GM23338 (cell line): Measurements from ENCODE around the gene TMEM167B. TPM values are rescaled to one million over a fixed set of nuclear protein-coding genes. Genes with fewer than 3 reads are reported as not detected.

Experiments used
- ATAC-seq: fragments of 200-7000 bp; cut with Tn5 transposase; 3 replicates; pipeline ENCODE4 v1.9.1; 2020
- DNase-seq: peaks from one replicate; pipeline ENCODE4 v3.0.0-alpha.2; 2015; ENCODE audit warnings: low spot score
- H2AFZ ChIP-seq: fragments of 200-600 bp; sonication (generic); 2 replicates; pipeline ENCODE4 v1.8.0; 2016; ENCODE audit warnings: antibody characterized with exemption, mild to moderate bottlenecking, moderate library complexity
- H3F3A ChIP-seq: fragments of 200-600 bp; sonication (generic); replicated peaks from 2 replicates; pipeline ENCODE4 v1.8.0; 2017; ENCODE audit warnings: antibody characterized with exemption, mixed run types, low read depth
- H3K27ac ChIP-seq: fragments of 200-600 bp; sonication (generic); 2 replicates; pipeline ENCODE4 v1.6.1; 2016; ENCODE audit warnings: low read depth
- H3K27me3 ChIP-seq: fragments of 200-600 bp; sonication (generic); 2 replicates; pipeline ENCODE4 v1.8.0; 2016; ENCODE audit warnings: mild to moderate bottlenecking, mixed run types, moderate library complexity; ENCODE audit not compliant: insufficient read depth
- H3K36me3 ChIP-seq: fragments of 200-600 bp; sonication (generic); 2 replicates; pipeline ENCODE4 v1.8.0; 2016; ENCODE audit warnings: mild to moderate bottlenecking; ENCODE audit not compliant: insufficient read depth
- H3K4me1 ChIP-seq: fragments of 200-600 bp; sonication (generic); 2 replicates; pipeline ENCODE4 v1.8.0; 2016; ENCODE audit warnings: mild to moderate bottlenecking, moderate library complexity; ENCODE audit not compliant: insufficient read depth
- H3K4me2 ChIP-seq: fragments of 200-600 bp; sonication (generic); 2 replicates; pipeline ENCODE4 v1.7.1; 2017; ENCODE audit warnings: mixed run types
- H3K4me3 ChIP-seq: fragments of 200-600 bp; sonication (generic); 2 replicates; pipeline ENCODE4 v1.6.1; 2016; ENCODE audit warnings: mixed run types
- H3K79me2 ChIP-seq: fragments of 200-600 bp; sonication (generic); replicated peaks from 2 replicates; pipeline ENCODE4 v1.8.0; 2017; ENCODE audit warnings: mild to moderate bottlenecking; ENCODE audit not compliant: insufficient read depth
- H3K9me2 ChIP-seq: fragments of 200-600 bp; sonication (generic); 2 replicates; pipeline ENCODE4 v1.8.0; 2017; ENCODE audit not compliant: insufficient read depth
- H4K20me1 ChIP-seq: fragments of 200-600 bp; sonication (generic); replicated peaks from 2 replicates; pipeline ENCODE4 v1.8.0; 2017; ENCODE audit warnings: mild to moderate bottlenecking; ENCODE audit not compliant: insufficient read depth
- H3K27ac Mint-ChIP-seq: 2 replicates; pipeline ENCODE4 v1.8.0; 2020; ENCODE audit warnings: inconsistent platforms, mild to moderate bottlenecking, moderate library complexity, mixed read lengths
- H3K27me3 Mint-ChIP-seq: 3 replicates; pipeline ENCODE4 v1.8.0; 2022; ENCODE audit warnings: low read depth, mild to moderate bottlenecking, moderate library complexity, mixed read lengths, inconsistent platforms; ENCODE audit not compliant: insufficient read depth, poor library complexity
- H3K36me3 Mint-ChIP-seq: 3 replicates; pipeline ENCODE4 v1.8.0; 2021; ENCODE audit warnings: low read depth, mild to moderate bottlenecking, inconsistent platforms, moderate library complexity, mixed read lengths
- H3K4me1 Mint-ChIP-seq: 3 replicates; pipeline ENCODE4 v1.8.0; 2020; ENCODE audit warnings: mild to moderate bottlenecking, inconsistent platforms, mixed read lengths
- H3K4me3 Mint-ChIP-seq: 3 replicates; pipeline ENCODE4 v1.8.0; 2021; ENCODE audit warnings: moderate library complexity, mild to moderate bottlenecking, inconsistent platforms, mixed read lengths
- H3K9me3 Mint-ChIP-seq: 3 replicates; pipeline ENCODE4 v1.8.0; 2020; ENCODE audit warnings: moderate library complexity, mild to moderate bottlenecking, inconsistent platforms, mixed read lengths
- CTCF ChIP-seq, 2 experiments: fragments of 200-600 bp in 1 of 2; sonication (generic) in 1 of 2; conservative IDR thresholded peaks; 2 replicates each; pipeline versions ENCODE4 v1.5.1 to v1.6.1; 2016 to 2017; ENCODE audit warnings: antibody characterized with exemption in 2 of 2, low read depth in 2 of 2, mild to moderate bottlenecking in 2 of 2, moderate library complexity in 1 of 2
- ETS1 ChIP-seq: IDR thresholded peaks from 2 replicates; pipeline ENCODE4 v1.6.1; 2016; ENCODE audit warnings: antibody characterized with exemption
- EZH2 ChIP-seq: fragments of 200-600 bp; sonication (generic); IDR thresholded peaks from one replicate; pipeline ENCODE4 v1.8.0; 2017; ENCODE audit warnings: antibody characterized with exemption, mild to moderate bottlenecking, low read depth; ENCODE audit not compliant: unreplicated experiment
- JUNB ChIP-seq: IDR thresholded peaks from one replicate; pipeline ENCODE4 v1.6.1; 2016; ENCODE audit warnings: antibody characterized with exemption; ENCODE audit not compliant: unreplicated experiment
- NANOG ChIP-seq: IDR thresholded peaks from 2 replicates; pipeline ENCODE4 v1.6.1; 2016; ENCODE audit warnings: antibody characterized with exemption, borderline replicate concordance
- REST ChIP-seq: IDR thresholded peaks from one replicate; pipeline ENCODE4 v1.6.1; 2018; ENCODE audit warnings: antibody characterized with exemption; ENCODE audit not compliant: unreplicated experiment
- ZNF114 ChIP-seq: fragments of 250-450 bp; sonication (Bioruptor Pico); IDR thresholded peaks from 2 replicates; pipeline ENCODE4 v1.5.0; 2020; ENCODE audit warnings: mild to moderate bottlenecking, moderate library complexity
- ZNF331 ChIP-seq: fragments of 250-450 bp; sonication (Bioruptor Pico); IDR thresholded peaks from 2 replicates; pipeline ENCODE4 v1.5.0; 2020; ENCODE audit warnings: low read depth, mild to moderate bottlenecking, moderate library complexity
- polyA plus RNA-seq: library from polyadenylated mRNA; unstranded; fragments of >200 nt; fragmentation: Nextera tagmentation; extraction: Ambion mirVana; gene quantifications from 2 replicates; pipeline ENCODE4 v1.2.1, GENCODE V29; 2016
- total RNA-seq: library from RNA; depleted of rRNA; stranded (reverse); fragments of >200 nt; shearing (Covaris generic); gene quantifications from 2 replicates; pipeline ENCODE4 v1.2.3, GENCODE V29; 2014

TMEM167B gene
- total and polyA plus RNA-seq, 2 experiments from 2014 or later = 9.8 to 10.7 TPM

GRCh38 chr1:109061183-109061582 lies 29.4 kb upstream of the TMEM167B start:
- H3K27ac ChIP-seq = no peak overlapping the region; the same call in 1 of the 2 replicates
- H3K4me2 ChIP-seq = no peak overlapping the region
- no peaks in the 10 kb centered on the region for H3K9me2 ChIP-seq
- peaks cover 20% of the 10 kb centered on the region for H3K36me3 ChIP-seq
- no peak overlapping the region for H3K4me3 Mint-ChIP-seq
- TF ChIP-seq REST (no peak), NANOG (no peak), CTCF (conservative IDR thresholded peaks at IDR 0.05; ENCODE audit: low read depth in 2 of 2) (no peak), JUNB (no peak), EZH2 (no peak), ZNF114 (no peak), ZNF331 (CRISPR knock-in tag) (no peak)
- H3K27ac Mint-ChIP-seq = no peak overlapping the region
- no peak overlapping the region for H3K4me3 ChIP-seq
- no peak overlapping the region for H2AFZ ChIP-seq
- no peak for DNase-seq
- no peaks in the 10 kb centered on the region for H3K4me1 Mint-ChIP-seq
- no peaks in the 10 kb centered on the region for H3K4me1 ChIP-seq
- H3K79me2 ChIP-seq = no peaks in the 10 kb centered on the region
- no peaks in the 10 kb centered on the region for H3K9me3 Mint-ChIP-seq
- peaks cover 29% of the 10 kb centered on the region for H3K36me3 Mint-ChIP-seq
- ATAC-seq = no peak
- no peaks in the 10 kb centered on the region for H4K20me1 ChIP-seq
- no peaks in the 10 kb centered on the region for H3K27me3 ChIP-seq
- H3K27me3 Mint-ChIP-seq = peaks cover 2% of the 10 kb centered on the region
- H3F3A ChIP-seq = no peaks in the 10 kb centered on the region

- Histone ChIP-seq H3K27ac (no peak overlapping the region), H3F3A (0 out of 2 replicates have a peak, but pooled peaks cover 4% of the 10 kb centered on the region), H3K27me3 (no peaks in the 10 kb centered on the region), H3K79me2 (peaks cover 27% of the 10 kb centered on the region), H3K4me3 (no peak overlapping the region), H4K20me1 (peaks cover 6% of the 10 kb centered on the region), H3K4me1 (no peaks in the 10 kb centered on the region), H3K9me2 (no peaks in the 10 kb centered on the region), H2AFZ (no peak overlapping the region), H3K36me3 (peaks cover 25% of the 10 kb centered on the region), H3K4me2 (no peak overlapping the region)
- no peak for DNase-seq
- H3K9me3 Mint-ChIP-seq = no peaks in the 10 kb centered on the region
- no peaks in the 10 kb centered on the region for H3K4me1 Mint-ChIP-seq
- TF ChIP-seq ETS1 = no peak
- no peak for TF ChIP-seq REST
- no peak for TF ChIP-seq CTCF (conservative IDR thresholded peaks at IDR 0.05; ENCODE audit: low read depth in 2 of 2)
- H3K27ac Mint-ChIP-seq = no peak overlapping the region
- peaks cover 46% of the 10 kb centered on the region for H3K36me3 Mint-ChIP-seq
- H3K4me3 Mint-ChIP-seq = no peak overlapping the region
- H3K27me3 Mint-ChIP-seq = no peaks in the 10 kb centered on the region
- no peak for ATAC-seq
Observed at GRCh38 chr1:109065137-109065536, 25.4 kb upstream of the TMEM167B start.
